Activated gamma-delta T cell (primary cell): ENCODE data around the gene SEMA5B.

ENCODE experiments used
- DNase-seq: peaks from one replicate; lab custom pipeline; 2025; lab: John Stamatoyannopoulos, UW

SEMA5B gene

DNA sequence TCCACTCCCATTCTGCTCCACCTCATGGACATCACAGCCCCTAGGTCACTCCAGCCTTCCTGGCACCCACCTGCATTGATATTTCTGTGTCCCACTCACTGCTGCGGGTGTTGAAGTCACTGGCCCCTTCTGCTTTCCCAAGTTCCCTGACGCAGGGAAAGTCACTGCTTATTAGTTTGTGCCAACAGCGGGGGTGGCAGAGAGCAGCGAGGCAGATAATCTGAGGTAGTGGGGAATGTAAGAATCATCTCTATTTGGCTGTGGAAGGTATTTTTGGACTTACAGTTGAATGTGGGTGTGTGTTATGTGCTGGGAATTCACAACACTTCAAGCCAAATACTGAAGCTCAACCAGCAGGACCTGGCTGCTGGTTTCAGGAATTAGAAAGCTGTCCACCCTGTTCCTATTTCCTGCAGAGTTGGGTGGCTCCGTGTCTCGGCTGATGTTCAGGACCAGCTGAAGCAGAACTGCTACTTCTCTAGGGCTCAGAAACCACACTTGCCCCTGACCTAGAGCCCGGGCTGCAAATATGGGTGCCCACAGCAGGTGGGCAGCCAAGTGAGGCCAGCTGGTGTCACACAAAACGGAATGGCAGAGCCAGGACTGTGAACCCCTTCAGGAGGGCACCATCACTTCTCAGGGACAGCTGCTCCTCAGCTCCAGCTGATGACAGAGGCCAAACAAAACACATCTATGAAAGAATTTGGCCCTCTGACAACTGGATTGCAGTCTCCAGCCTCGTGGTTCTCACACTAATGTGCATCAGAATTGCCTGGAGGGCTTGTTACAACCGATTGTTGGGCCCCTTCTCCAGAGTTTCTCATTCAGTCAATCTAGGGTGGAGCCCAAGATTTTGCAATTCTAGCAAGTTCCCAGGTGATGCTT is 57.7 kb downstream of the SEMA5B start:
- DNase-seq, result no peak

DNA sequence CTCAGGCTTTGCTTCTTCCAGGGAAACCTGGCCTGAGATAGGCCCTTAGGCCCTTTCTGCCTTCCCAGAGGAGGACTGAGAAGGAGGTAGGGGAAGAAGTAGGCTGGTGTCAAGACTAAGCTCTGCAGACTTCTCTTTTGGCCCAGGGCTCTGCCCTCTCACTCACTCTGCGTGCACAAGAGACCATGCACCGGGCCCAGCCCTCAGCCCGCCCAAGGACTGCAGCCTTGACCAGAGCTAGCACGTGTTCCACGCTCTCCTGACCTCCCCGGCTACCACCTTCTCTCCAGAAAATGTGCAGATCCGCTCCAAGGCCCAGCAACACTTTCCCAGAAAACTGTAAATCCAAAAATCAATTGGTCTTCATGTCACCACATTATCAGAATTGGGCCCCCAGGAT is 59.8 kb downstream of the SEMA5B start:
- DNase-seq, result no peak

DNA sequence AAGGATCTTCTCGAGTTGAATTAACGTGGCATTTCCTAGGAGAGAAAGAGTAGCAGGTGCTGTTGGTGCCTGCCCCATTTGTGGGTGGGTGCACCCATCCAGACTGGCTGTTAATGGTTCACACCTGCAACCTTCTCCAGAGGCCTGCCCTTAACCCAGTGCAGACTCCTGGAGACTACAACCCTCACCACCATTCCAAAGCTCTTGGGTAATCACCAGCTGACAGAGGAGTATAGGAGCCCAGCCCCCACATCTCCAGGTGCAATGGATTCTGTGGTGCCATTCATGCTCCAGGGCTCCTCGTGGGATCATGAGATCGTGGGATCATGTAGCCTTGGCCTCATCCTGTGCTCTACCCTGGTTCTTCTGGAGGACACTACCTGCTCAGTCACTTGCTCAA is 60.2 kb downstream of the SEMA5B start:
- DNase-seq, result no peak

DNA sequence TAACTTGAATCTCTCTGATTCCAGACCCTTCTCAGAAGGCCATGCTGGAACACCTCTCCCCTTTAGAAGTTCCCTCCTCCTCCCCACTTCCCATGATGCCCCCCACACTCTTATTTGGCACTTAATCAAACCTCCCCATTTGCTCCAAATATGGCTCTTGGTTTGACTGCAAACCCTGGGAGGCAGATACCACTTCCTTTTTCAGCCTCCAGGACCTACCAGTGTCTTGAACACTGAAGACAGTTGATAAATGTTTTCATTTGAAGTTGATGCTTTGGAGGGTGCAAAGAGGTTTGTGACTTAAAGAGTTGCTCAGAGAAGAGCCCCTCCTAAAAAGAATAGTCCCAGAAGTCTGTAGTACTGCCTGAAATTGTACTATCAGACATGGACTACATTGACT is 61.5 kb downstream of the SEMA5B start:
- DNase-seq, result no peak

DNA sequence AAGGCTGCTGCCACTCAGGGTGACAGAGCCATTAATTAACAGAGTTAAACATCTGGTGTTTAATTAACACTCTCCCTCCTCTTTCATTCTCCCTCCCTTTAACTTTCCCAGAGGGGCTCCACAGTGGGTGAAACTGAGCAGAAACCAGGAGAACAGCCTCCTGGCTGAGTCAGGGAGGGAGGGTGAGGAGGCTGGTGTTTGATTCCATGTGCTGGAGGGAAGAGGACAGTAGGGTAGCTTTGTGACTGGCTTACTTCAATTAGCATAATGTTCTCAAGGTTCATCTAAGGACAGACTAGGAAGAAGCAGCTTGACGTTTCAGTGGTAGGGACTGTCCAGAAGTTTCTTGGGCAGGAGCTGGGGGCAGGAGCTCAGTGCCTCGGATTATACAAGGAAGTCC is 62.8 kb downstream of the SEMA5B start:
- DNase-seq, result no peak

DNA sequence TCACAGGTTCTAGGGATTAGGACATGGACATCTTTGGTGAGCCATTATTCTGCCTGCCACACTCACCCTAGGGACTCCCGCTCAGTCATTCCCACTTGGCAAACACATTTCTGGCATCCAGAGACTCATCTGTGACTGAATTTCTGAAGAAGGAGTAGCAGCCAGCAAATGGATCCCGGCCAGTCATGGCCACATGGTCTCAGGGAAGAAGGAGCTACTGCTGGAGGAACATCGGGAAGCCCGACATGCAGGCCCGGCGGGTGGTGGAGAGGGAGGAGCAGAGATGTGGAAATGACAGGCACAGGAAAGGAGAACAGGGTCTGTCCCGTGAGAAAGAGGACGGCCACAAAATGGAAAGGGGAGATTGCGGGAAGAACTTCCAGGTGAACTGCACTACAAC is 65.4 kb downstream of the SEMA5B start:
- DNase-seq, result no peak

DNA sequence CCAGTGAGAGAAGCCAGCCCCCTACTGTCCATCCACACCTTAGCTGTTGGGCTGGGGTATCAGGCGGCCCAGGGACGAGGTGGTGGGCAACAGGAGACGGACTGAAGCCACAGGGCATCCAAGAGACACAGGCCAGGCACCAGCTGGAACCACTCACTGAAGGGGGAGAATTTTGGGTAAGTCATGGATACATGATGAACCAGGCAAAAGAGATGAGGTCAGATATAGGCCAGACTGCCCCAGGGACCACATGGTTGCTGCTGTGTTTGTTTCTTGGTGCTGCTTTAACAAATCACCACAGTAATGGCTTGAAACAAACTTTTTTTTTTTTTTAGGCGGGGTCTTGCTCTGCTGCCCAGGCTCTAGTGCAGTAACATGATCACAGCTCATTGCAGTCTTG is 66.4 kb downstream of the SEMA5B start:
- no peak for DNase-seq

DNA sequence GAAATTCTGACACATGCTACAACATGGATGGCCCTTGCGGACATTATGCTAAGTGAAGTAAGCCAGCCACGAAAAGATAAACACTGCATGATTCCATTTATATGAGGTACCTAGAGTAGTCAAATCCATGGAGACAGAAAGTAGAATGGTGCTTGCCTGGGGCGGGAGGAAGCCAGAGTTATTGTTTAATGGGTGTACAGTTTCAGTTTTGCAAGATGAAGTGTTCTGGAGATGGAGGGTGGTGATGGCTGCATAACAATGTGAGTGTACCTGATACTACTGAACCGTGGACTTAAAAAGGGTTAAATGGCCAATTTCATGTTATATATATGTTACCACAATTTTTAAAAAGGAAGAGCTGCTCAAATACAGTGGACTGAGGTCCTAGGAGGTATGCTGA is 66.9 kb downstream of the SEMA5B start:
- DNase-seq, result no peak

DNA sequence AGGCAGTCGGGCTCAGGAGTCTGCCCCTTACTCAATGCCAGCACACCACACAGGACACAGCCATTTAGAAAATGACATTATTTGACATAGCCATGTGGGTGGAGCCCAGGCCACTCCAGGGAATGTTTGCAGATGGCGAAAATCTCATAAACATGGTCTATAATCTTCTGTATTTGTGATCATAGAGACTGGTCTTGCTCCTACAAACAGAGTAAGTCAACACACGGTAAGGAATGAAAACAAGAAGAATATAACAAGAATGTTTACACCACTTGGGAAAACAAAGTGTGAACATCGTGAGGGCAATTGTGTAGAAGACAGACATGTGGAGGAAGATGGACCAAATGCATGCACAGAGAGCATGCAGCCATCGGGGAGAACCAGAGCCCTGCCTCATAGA is 68.2 kb downstream of the SEMA5B start:
- DNase-seq, result no peak

DNA sequence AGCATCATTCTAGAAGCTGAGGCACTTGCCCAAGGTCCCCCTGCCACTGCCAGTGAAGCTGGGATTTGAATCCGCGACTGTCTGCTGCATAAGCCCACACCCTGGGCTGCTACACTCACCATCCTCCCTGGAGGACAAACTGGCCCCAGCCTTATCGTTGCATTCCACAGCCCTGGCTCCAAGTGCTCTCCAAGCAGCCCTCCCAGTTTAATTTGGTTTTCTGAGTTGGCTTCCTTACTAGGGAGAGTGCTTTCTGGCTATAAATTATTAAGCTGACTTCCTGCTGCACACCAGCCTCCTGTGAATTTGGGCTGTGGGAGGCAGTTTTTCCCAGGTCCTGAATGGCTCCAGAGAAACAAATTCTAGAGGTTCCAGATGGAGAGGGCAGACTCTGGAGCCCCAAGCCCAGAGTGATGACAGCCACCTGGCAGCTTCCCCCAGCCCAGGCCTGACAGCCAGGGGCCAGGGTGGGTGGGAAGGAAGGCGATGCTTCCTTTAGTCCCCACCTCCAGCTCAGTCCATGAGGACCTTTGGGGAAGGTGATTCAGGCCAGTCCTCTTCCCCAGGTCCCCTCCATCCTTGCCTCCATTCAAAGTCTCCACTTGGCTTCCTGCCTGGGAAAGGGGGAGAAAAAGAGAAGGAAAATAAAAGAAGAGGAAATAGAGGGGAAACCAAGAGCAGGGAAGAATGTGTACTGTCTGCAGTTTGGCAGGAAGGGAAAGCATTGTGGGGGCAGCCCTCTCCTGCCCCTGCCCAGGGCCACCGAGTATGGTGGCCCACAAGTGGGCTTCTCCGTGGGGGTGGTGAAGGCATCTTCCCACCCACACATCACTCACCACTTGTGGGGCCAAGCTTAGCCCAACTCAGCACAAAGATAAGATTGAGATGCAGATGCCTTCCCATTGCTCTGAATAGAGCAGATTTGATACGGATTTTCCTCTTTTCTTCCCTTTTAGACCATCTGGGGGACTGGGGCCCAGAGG is 69.6 kb downstream of the SEMA5B start:
- no peak for DNase-seq

DNA sequence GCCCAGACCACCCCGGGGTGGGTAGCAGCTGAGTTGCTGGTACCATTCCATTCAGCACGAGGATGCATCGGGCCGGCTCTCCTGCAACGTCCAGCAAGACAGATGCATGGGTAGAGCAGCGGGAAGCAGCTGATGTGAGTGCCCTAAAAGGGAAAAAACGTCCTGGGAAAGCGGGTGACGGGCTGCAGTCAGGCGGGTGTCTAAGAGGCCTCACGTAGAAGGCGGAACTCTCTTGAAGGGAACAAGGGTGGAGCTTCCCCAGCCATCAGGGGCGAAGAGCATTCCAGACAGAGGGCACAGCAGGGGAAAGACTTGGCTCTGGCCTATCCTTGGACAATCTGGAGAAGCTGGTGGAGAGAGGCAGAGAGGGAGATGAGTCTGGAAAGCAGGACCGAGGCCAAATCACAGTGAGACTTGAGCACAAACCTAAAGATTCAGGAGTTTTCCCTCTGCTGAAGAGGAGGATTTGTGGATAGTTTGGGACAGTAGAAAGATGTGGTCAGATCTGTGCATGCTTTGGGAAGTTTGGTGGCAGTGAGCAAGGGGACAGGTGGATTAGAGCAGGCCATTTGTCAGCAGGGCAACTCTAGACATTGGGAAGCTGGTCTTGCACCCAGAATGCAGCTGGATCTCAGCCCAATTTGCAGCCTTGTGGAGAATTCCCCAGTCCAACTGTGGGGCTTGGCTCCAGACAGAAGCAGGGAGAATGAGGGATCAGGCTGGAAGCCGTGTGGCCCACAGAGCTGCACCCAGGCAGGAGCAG is 70.7 kb downstream of the SEMA5B start:
- DNase-seq, result no peak

DNA sequence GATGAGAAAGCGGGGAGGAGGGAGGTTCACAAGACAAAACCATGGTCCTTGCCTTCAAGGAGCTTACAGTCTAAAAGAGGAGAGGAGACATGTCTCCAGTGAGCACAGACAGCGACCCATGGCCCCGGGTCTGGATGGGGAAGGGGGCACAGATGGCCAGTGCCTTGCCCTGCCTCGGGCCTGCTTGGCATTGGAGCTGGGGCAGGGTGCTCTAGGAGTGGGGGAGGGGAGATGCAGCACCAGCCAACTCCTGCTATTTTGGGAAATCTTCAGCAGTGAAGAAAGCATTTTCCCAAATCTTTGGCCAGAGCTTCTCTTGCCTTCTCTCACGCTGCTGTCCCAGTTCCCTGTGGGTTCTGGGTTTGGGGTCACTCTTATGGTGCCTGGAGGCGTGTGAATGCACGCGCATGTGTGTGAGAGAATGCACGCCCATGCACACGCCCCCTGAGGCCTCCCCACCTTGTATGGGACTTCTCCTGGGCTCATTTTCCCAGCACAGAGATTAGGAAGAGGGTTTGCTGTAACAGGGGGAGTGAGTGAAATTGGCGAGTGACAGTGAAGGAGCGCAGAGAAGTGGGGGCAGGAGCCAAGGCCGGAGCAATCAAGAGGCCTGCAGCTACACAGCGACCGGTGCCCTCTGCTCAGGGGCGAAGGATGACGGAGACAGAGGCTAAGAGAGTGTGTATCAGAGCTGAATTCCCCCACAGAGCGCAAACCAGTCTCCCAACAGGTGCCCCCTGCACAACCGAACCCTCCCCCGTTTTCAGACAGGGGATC is 71.5 kb downstream of the SEMA5B start:
- no peak for DNase-seq

DNA sequence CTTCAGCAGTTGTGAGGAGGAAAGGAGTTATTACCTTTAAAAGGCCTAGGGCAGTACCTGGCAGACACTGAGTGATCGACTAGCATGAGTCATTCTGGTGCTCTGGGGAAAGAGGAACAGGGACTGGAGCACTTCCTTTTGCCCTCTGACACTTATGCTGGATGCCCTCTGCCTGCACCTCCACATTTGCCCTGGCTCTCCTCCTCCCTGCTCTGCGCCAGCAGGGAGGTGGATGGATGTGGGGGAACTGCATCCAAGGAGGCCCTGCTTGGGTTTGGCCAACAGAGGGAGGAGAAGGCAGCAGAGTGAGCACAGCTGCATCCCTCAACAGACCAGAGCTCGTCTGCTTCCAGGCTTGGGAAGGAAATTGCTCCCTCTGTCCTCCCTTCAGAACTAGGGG is 75.0 kb downstream of the SEMA5B start:
- DNase-seq, result no peak

DNA sequence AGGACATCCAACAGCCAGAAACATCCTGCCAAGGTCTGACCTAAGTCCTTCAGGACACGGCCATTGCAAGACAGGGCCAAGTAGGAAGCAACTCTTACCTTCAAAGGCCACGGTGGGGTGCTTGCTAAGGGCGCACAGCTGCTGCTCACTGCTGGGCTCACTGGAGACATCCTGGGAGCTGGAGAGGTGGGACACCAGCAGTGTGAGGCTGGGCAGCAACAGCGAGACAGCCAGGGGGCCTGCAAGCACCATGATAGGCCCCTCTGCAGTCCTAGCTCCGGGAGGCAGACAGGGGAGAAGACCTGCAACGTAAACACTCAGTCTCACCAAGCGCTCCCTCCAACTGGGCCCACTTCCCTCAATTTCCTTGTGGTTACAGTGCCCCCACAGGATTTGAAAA is 79.2 kb downstream of the SEMA5B start:
- DNase-seq, result no peak

DNA sequence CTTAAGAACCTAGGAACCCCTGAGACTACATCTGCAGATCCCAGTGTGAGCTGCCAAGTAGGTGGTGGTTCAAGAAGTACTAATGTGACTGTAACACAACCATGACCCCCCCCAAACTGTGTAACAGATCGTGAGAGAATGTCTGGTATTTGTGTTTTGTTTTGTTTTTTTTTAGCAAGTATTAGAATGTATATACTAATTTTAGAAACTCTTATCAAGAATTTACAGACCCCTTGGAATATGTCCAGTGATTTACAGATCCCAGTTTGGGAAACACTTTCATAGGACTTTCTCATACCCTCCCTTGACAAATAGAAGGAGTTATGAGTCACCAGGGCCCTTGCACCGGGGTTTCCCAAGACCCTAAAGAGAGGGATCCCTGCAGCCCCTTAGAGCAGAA is 79.8 kb downstream of the SEMA5B start:
- no peak for DNase-seq

DNA sequence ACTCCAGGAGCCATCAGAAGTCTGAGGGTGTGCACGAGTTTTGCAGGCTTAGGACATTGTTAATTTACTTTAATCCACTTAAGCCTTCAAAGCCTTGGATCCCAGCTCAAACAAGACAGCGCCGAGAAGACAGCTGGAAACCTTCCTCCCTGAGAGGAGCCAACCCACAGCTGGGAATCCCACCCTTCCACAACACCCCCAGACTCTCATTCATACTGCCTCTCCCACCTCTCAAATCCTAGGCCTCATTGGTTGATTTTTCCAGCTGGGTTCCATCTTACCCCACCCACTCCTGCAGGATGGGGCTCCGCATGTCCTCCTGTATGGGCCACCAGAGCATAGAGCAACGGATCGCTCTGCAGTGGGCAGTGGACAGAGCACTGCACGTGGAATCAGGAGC is 80.4 kb downstream of the SEMA5B start:
- DNase-seq, result no peak

DNA sequence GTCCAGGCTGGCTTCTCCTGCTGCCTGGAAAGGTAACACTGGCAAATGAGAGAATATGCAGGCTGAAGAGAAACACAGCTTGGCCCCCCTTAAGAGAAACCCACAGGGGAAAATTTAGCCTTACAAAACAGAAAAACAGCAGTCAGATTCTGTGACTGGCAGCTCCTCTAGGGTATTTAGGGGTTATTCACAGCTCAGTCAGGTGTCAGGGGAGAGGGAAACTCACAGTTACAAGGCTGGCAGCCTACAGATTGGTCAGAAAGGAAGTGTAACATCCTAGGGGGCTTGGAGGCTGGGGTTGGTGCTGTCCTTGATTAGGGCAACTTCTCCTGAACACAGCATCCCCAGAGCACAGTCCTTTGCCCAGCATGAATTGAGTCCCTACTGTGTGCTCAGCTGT is 81.4 kb downstream of the SEMA5B start:
- DNase-seq, result no peak

DNA sequence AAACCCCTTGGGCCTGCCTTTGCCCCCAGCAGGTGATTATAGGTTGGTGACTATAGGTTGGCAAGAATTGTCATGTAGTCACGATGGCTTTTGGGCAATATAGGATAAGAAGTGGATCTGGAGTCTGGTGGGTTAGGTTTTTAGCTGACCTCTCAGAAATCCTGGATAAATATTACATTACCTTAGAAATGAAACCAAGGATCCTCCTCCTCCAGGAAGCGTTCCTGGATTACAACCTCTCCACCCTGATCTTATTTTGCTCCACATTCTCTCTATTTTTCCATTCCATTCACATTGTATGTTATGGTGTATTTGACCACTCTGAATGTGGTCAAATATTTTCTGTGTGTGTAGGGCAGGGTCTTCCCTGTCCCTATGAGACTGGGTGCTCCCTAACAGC is 82.3 kb downstream of the SEMA5B start:
- DNase-seq, result no peak

DNA sequence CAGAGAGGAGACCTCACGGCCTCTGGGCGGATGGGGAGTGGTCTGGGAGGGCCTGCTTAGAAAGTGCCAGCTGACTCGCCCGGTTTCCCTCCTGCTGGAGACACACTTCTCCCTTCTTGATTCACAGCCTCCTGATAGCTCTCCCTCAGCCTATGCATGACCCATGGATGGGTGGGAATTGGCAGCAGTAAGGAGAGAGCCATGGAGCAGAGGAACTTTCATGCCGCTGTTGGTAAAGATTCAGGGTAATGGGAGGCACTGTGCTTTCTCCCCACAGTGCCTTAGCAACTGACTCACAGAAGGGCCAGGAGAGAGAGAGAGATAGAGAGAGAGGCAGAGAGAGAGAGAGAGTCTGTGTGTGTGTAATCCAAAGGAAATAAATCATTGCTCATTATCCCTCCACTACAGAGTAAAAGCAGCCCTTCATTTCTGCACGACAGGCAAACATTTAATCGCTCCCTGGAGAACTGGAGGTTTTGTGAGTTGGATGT is 82.8 kb downstream of the SEMA5B start:
- DNase-seq, result no peak

DNA sequence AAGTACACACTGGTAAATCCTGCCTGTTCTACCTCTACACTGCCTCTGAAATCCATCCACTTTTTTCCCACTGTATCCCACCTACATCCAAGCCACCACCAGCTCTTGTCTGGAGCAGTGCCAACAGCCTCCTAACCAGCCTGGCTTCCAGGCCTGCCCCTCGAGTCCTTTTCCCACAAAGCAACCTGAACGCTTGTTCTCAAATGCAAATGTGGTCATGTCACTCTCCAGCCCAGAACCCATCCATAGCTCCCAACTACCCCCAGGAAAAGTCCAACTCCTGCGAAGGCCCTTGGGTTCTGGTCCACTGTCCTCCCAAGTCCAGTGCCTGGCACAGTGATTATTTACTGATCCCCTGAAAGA is 83.8 kb downstream of the SEMA5B start:
- DNase-seq, result no peak
